K562 (cell line): ENCODE results near the gene CHCHD4. TPM values are rescaled to one million over a fixed set of nuclear protein-coding genes. Genes with fewer than 3 reads are reported as not detected.

Experiments
- ADNP ChIP-seq: fragments of 200-800 bp; sonication (Bioruptor generic); IDR thresholded peaks from 2 replicates; pipeline ENCODE4 v1.6.1; 2016; ENCODE audit warnings: missing genetic modification characterization, missing compliant biosample characterization
- CBFA2T2 ChIP-seq: fragments of 450-650 bp; conservative IDR thresholded peaks from 2 replicates; pipeline ENCODE4 v1.6.1; 2017; ENCODE audit warnings: mild to moderate bottlenecking
- CBX1 ChIP-seq: sonication (generic); IDR thresholded peaks from 2 replicates; pipeline ENCODE4 v1.6.1; 2016; ENCODE audit warnings: antibody characterized with exemption, low read depth, mild to moderate bottlenecking
- CREB5 ChIP-seq: fragments of 250-450 bp; sonication (Bioruptor Pico); IDR thresholded peaks from 2 replicates; pipeline ENCODE4 v1.5.0; 2020; ENCODE audit warnings: mild to moderate bottlenecking
- EP300 ChIP-seq: IDR thresholded peaks from 2 replicates; pipeline ENCODE4 v1.6.1; 2012; ENCODE audit warnings: low read length, improper control_type of control experiment
- ESRRA ChIP-seq: fragments of 450-650 bp; IDR thresholded peaks from 2 replicates; pipeline ENCODE4 v1.6.1; 2014; ENCODE audit warnings: low read depth, mild to moderate bottlenecking, moderate library complexity, borderline replicate concordance
- GABPA ChIP-seq: fragments of 200-800 bp; sonication (Bioruptor generic); conservative IDR thresholded peaks from 2 replicates; pipeline ENCODE4 v1.6.1; 2016; ENCODE audit warnings: low read depth, missing genetic modification characterization, missing compliant biosample characterization
- HDAC2 ChIP-seq: fragments of 450-650 bp; IDR thresholded peaks from 2 replicates; pipeline ENCODE4 v1.6.1; 2016; ENCODE audit warnings: mild to moderate bottlenecking
- ILK ChIP-seq: fragments of 450-650 bp; IDR thresholded peaks from 2 replicates; pipeline ENCODE4 v1.6.1; 2016; ENCODE audit warnings: missing genetic modification characterization, low read depth, mild to moderate bottlenecking, missing compliant biosample characterization, moderate library complexity, borderline replicate concordance
- KAT7 ChIP-seq: sonication (generic); formaldehyde crosslinking; IDR thresholded peaks from 2 replicates; pipeline ENCODE4 v1.8.0; 2022; ENCODE audit warnings: missing genetic modification reagents, mild to moderate bottlenecking, borderline replicate concordance
- KDM2B ChIP-seq: fragments of 250-450 bp; sonication (Bioruptor Pico); IDR thresholded peaks from 2 replicates; pipeline ENCODE4 v1.8.0; 2021; ENCODE audit warnings: mild to moderate bottlenecking, moderate library complexity
- KDM5B ChIP-seq: fragments of 200-600 bp; sonication (generic); IDR thresholded peaks from 2 replicates; pipeline ENCODE4 v1.6.1; 2012; ENCODE audit warnings: low read depth, mild to moderate bottlenecking, moderate library complexity, low read length, control low read depth, inconsistent platforms; ENCODE audit not compliant: insufficient replicate concordance
- KLF1 ChIP-seq: fragments of 450-650 bp; IDR thresholded peaks from 2 replicates; pipeline ENCODE4 v1.6.1; 2016; ENCODE audit warnings: missing genetic modification characterization, missing compliant biosample characterization
- KLF13 ChIP-seq: fragments of 450-650 bp; IDR thresholded peaks from 2 replicates; pipeline ENCODE4 v1.6.1; 2016; ENCODE audit warnings: missing genetic modification characterization, low read depth, mild to moderate bottlenecking, missing compliant biosample characterization, moderate library complexity, borderline replicate concordance
- KLF6 ChIP-seq: fragments of 250-450 bp; sonication (Bioruptor Pico); IDR thresholded peaks from 2 replicates; pipeline ENCODE4 v1.4.0; 2020; ENCODE audit warnings: mild to moderate bottlenecking, moderate library complexity, borderline replicate concordance
- MAX ChIP-seq: sonication (generic); formaldehyde crosslinking; IDR thresholded peaks from 2 replicates; pipeline ENCODE4 v1.9.0; 2022; ENCODE audit warnings: mild to moderate bottlenecking, missing genetic modification reagents
- MEIS2 ChIP-seq: fragments of 450-650 bp; IDR thresholded peaks from 2 replicates; pipeline ENCODE4 v1.6.1; 2014; ENCODE audit warnings: mild to moderate bottlenecking; ENCODE audit not compliant: partially characterized antibody
- MTA1 ChIP-seq: fragments of 450-650 bp; IDR thresholded peaks from 2 replicates; pipeline ENCODE4 v1.6.1; 2017; ENCODE audit warnings: borderline replicate concordance
- NELFE ChIP-seq: IDR thresholded peaks from 2 replicates; pipeline ENCODE4 v1.6.1; 2011; ENCODE audit warnings: mild to moderate bottlenecking; ENCODE audit not compliant: insufficient read depth, insufficient read length
- NFXL1 ChIP-seq: fragments of 450-650 bp; formaldehyde crosslinking; IDR thresholded peaks from 2 replicates; pipeline ENCODE4 v1.4.0; 2021; ENCODE audit warnings: mild to moderate bottlenecking
- POLR2B ChIP-seq: fragments of 450-650 bp; IDR thresholded peaks from 2 replicates; pipeline ENCODE4 v1.6.1; 2018; ENCODE audit warnings: low read depth; ENCODE audit not compliant: partially characterized antibody
- PREB ChIP-seq: sonication (generic); formaldehyde crosslinking; IDR thresholded peaks from 2 replicates; pipeline ENCODE4 v1.8.1; 2023; ENCODE audit warnings: mild to moderate bottlenecking, missing genetic modification reagents
- SIN3A ChIP-seq, 2 experiments: fragments of 150-350 bp in 1 of 2; IDR thresholded peaks; 2 replicates each; pipeline ENCODE4 v1.6.1; 2011 to 2016; ENCODE audit warnings: borderline replicate concordance in 2 of 2, low read depth in 2 of 2, low read length in 2 of 2, mild to moderate bottlenecking in 2 of 2, moderate library complexity in 2 of 2; ENCODE audit not compliant: control insufficient read depth in 1 of 2
- polyA plus RNA-seq, 8 experiments: library from polyadenylated mRNA; depleted of rRNA in 4 of 8; stranded (reverse) in 5 of 8; unstranded in 3 of 8; fragments of >200 nt; fragmentation: Nextera tagmentation in 2 of 8; fragmentation: Illumina TruSeq in 1 of 8; extraction: Ambion mirVana in 2 of 8; extraction: Trizol in 1 of 8; gene quantifications; 2 replicates each; pipeline versions ENCODE4 v1.2.1 to v1.2.3, GENCODE V29; 2011 to 2014; ENCODE audit warnings: inconsistent platforms in 1 of 8, missing spikeins in 1 of 8
- total RNA-seq, 7 experiments: library from RNA; depleted of rRNA in 6 of 7; stranded (reverse); fragments of >200 nt in 6 of 7; fragmentation: Illumina TruSeq in 2 of 7; extraction: Trizol in 2 of 7; gene quantifications; 2 replicates each; pipeline versions ENCODE4 v1.2.1 to v1.2.3, GENCODE V29; 2011 to 2021; ENCODE audit warnings: low replicate concordance in 1 of 7
- TF ChIP-seq, protein P1 (sequence below): IDR thresholded peaks from 3 replicates; pipeline ENCODE4 v1.6.1; 2011; ENCODE audit warnings: borderline replicate concordance, mild to moderate bottlenecking; ENCODE audit not compliant: insufficient read length, insufficient read depth

Gene CHCHD4
- total and polyA plus RNA-seq, 9 of the 15 experiments (the other 6 are each of a cell fraction or from before 2014, with no cell fraction given) = 55.4 to 225 (median 77.2) TPM

DNA sequence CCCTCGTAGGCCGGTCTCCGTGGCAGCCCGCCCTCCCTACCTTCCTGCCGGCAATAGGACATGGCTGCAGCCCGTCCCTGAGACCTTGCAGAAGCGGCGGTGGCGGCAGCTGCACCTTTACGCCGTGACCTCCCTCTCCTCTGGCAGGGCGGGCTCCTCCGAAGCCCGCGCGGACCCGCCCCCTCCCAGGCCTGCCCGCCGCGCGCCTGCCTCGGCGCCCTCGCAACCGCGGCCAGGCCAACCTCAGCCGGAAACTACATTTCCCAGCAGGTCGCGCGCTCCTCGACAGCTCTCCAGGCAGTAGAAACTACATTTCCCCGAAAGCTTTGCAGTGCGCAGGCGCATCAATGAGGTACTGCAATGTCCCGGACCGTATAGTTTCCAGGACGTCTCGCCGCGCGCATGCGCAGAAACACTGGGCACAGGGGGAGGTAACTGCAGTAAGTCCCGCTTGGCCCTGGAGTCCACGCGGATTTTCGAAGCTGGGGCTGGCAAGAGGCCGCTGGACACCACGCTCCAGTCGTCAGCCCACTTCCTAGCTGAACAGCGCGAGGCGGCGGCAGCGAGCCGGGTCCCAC lies at the start of gene CHCHD4, which contains the start of gene TMEM43 (continued):
- TF ChIP-seq CREB5 (CRISPR knock-in tag) (no peak), NFXL1 (CRISPR knock-in tag) (0 out of 2 replicates have a peak, but pooled peaks have one; percentile 38), EP300 (peak; percentile 8; the same call in 1 of the 2 replicates), KDM5B (peak; percentile 57), MAX (CRISPR knock-in tag) (peak; percentile 53), KLF1 (tag) (peak; percentile 55; the same call in 1 of the 2 replicates), MTA1 (no peak), POLR2B (peak; percentile 97), CBFA2T2 (no peak), NELFE (no peak), SIN3A (IDR thresholded peaks at IDR 0.05; ENCODE audit: borderline replicate concordance in 2 of 2, control insufficient read depth in 1 of 2, low read depth in 2 of 2, low read length in 2 of 2) (peak; percentile 4 to 83; a peak in 1 of 4 replicates), HDAC2 (no peak), CBX1 (0 out of 2 replicates have a peak, but pooled peaks have one; percentile 56), KAT7 (CRISPR knock-in tag) (peak; percentile 70; the same call in 1 of the 2 replicates), KLF6 (CRISPR knock-in tag) (0 out of 2 replicates have a peak, but pooled peaks have one; percentile 43), GABPA (peak; percentile 93), MEIS2 (peak; percentile 98), PREB (CRISPR knock-in tag) (no peak), ILK (tag) (no peak), KDM2B (CRISPR knock-in tag) (no peak), KLF13 (tag) (peak; percentile 98), ADNP (tag) (no peak), ESRRA (peak; percentile 69; the same call in 1 of the 2 replicates)
- TF ChIP-seq, protein P1, sequence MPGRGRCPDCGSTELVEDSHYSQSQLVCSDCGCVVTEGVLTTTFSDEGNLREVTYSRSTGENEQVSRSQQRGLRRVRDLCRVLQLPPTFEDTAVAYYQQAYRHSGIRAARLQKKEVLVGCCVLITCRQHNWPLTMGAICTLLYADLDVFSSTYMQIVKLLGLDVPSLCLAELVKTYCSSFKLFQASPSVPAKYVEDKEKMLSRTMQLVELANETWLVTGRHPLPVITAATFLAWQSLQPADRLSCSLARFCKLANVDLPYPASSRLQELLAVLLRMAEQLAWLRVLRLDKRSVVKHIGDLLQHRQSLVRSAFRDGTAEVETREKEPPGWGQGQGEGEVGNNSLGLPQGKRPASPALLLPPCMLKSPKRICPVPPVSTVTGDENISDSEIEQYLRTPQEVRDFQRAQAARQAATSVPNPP = no peak
